Stimulated activated CD8-positive, alpha-beta memory T cell treated with anti-CD3 and anti-CD28 coated beads, Interleukin-12 subunit alpha, Interleukin-12 subunit beta, amount 100 ng/mL, for 24 hours (primary cell): ENCODE data around the gene SRC.

ENCODE experiments used
- DNase-seq: peaks from one replicate; pipeline ENCODE4 v3.0.0-alpha.2; 2020; ENCODE audit errors: extremely low read depth

Gene SRC

GRCh38 chr20:37395921-37396415 is 50.0 kb downstream of the SRC start:
- DNase-seq, result no peak

GRCh38 chr20:37396416-37397075 is 50.6 kb downstream of the SRC start:
- no peak for DNase-seq

GRCh38 chr20:37397076-37397953 is 51.4 kb downstream of the SRC start:
- no peak for DNase-seq

- no peak for DNase-seq
These were observed 52.2 kb downstream of the SRC start for GRCh38 chr20:37397954-37398749.

- DNase-seq, result no peak
These were observed 53.0 kb downstream of the SRC start for GRCh38 chr20:37398750-37399621.

GRCh38 chr20:37401282-37401929 is 55.5 kb downstream of the SRC start:
- DNase-seq, result no peak

- DNase-seq, result no peak
These were observed 56.2 kb downstream of the SRC start for GRCh38 chr20:37401930-37402675.

- DNase-seq, result no peak
These were observed 57.4 kb downstream of the SRC start for GRCh38 chr20:37403107-37404033.

- no peak for DNase-seq
These were observed 58.5 kb downstream of the SRC start for GRCh38 chr20:37404461-37404890.

GRCh38 chr20:37405351-37405897 is 59.5 kb downstream of the SRC start:
- DNase-seq, result no peak

GRCh38 chr20:37406010-37406998 is 60.4 kb downstream of the SRC start:
- no peak for DNase-seq

GRCh38 chr20:37407019-37407566 is 61.2 kb downstream of the SRC start:
- DNase-seq, result no peak

- no peak for DNase-seq
These were observed 61.6 kb downstream of the SRC start for GRCh38 chr20:37407573-37408002.

GRCh38 chr20:37408302-37409193 is 62.6 kb downstream of the SRC start:
- no peak for DNase-seq

- DNase-seq, result no peak
These were observed 65.7 kb downstream of the SRC start for GRCh38 chr20:37411408-37412219.
